ENCODE data around the gene SSX2IP. TPM values are rescaled to one million over a fixed set of nuclear protein-coding genes. Genes with fewer than 3 reads are reported as not detected.
A peak's percentile ranks its signal among the peaks of the same experiment; 100 is the strongest.

SSX2IP gene, protein sequence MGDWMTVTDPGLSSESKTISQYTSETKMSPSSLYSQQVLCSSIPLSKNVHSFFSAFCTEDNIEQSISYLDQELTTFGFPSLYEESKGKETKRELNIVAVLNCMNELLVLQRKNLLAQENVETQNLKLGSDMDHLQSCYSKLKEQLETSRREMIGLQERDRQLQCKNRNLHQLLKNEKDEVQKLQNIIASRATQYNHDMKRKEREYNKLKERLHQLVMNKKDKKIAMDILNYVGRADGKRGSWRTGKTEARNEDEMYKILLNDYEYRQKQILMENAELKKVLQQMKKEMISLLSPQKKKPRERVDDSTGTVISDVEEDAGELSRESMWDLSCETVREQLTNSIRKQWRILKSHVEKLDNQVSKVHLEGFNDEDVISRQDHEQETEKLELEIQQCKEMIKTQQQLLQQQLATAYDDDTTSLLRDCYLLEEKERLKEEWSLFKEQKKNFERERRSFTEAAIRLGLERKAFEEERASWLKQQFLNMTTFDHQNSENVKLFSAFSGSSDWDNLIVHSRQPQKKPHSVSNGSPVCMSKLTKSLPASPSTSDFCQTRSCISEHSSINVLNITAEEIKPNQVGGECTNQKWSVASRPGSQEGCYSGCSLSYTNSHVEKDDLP
- total RNA-seq (10 to 100 TPM; 24.7 to 57.6 (median 30.0) TPM), polyA plus RNA-seq (1 to 10 TPM; 2.4 to 6.7 (median 5.5) TPM)

DNA sequence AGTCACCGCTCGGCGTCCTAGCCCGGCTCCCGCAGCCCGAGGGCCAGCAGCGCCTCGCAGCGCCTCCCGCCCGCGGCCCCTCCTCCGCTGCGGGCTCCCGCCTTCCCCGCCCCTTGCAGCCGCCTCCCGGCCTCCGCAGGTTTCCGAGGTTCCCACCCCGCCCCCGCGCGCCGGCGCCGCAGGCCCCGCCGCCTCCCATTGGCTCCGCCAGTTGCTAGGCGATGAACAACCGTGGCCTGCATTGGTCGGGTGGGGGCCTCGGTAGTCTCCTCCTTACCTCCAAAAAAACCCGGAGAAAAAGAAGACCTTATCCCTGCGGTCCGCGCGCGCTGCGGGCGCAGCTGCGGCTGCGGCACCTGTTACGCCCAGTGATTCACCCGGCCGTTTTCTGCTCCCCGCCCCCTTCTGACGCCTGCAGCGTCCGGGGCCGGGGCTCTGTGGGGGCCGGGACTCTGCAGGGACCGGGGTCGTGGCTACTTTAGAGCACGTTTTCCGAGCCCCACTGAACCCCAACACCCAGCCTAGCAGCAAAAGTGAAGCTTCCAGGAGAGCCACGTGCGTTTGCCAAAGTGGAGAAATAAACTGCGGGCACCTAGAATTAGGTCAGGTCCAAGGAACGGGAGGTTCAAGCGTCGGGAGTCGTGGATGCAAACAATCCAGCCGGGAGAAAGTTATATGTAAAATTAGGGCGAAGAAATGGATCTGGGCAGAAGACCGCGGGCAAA lies at the start of gene SSX2IP:
Gene SSX2IP, minus strand, starts transcription at position 65 of the 725 bp plus-strand sequence. CDS start 19,242 bp downstream, outside the sequence.
- Histone ChIP-seq H3K27ac (peak within 1 kb of the TSS; percentile 90 to 96 (median 94)), H3K36me3 (no peaks in the 10 kb centered on the region), H3K9me3 (no peaks in the 10 kb centered on the region), H3K4me1 (peaks cover 0 to 45% (median 18%) of the 10 kb centered on the region in 4 donors), H3K27me3 (no peaks in the 10 kb centered on the region), H3K4me3 (peak within 1 kb of the TSS; percentile 79 to 92 (median 88))
- intact Hi-C loops (cut with DNase I) = loop anchor here (1.0 to 2.0 kb wide), 2 partner anchors 8 to 184 kb away; partner anchors contain the start of genes GNG5 and SPATA1
- peak; percentile 99 for DNase-seq
- peak; percentile 43 to 59 for TF ChIP-seq POLR2A (IDR thresholded peaks at IDR 0.05)
- TF ChIP-seq, protein P1, sequence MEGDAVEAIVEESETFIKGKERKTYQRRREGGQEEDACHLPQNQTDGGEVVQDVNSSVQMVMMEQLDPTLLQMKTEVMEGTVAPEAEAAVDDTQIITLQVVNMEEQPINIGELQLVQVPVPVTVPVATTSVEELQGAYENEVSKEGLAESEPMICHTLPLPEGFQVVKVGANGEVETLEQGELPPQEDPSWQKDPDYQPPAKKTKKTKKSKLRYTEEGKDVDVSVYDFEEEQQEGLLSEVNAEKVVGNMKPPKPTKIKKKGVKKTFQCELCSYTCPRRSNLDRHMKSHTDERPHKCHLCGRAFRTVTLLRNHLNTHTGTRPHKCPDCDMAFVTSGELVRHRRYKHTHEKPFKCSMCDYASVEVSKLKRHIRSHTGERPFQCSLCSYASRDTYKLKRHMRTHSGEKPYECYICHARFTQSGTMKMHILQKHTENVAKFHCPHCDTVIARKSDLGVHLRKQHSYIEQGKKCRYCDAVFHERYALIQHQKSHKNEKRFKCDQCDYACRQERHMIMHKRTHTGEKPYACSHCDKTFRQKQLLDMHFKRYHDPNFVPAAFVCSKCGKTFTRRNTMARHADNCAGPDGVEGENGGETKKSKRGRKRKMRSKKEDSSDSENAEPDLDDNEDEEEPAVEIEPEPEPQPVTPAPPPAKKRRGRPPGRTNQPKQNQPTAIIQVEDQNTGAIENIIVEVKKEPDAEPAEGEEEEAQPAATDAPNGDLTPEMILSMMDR (IDR thresholded peaks at IDR 0.05) = no peak
- TF ChIP-seq EP300 (IDR thresholded peaks at IDR 0.05) = peak in 2 of 4 donors; percentile 14 to 23
- peak; percentile 66 to 89 (median 72) for TF ChIP-seq POLR2AphosphoS5 (IDR thresholded peaks at IDR 0.05)
- 0 to 1% methylated on average over 68 of the region's 68 CpGs for WGBS, 2 donors

DNA sequence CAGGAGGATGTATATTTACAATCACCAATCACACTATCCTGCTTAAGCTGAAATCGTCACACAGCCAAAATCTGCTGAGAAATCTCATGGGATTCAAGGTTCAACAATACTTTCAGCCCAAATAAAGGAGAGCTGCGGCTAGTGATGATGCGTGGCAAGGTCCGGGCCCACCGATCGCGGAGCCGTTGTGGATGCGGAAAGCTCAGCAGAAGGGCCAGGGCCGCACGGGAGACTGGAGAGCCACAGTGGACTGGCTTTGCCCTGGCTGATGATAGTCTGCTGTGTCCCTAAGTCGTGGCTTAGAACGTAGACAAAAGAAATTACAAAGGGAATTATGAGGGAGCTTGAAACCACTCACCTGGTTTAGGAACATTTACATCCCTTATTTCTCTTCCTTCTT lies 48.0 kb upstream of the SSX2IP start:
- intact Hi-C loops (cut with DNase I) = no loop called here
- H3K27me3 ChIP-seq = no peaks in the 10 kb centered on the region
- H3K27ac ChIP-seq = no peak overlapping the region
- TF ChIP-seq, protein P1 (IDR thresholded peaks at IDR 0.05) = no peak
- TF ChIP-seq POLR2A (IDR thresholded peaks at IDR 0.05) = no peak
- TF ChIP-seq EP300 (IDR thresholded peaks at IDR 0.05) = no peak
- TF ChIP-seq POLR2AphosphoS5 (IDR thresholded peaks at IDR 0.05) = no peak
- WGBS, 2 donors = 95 to 96% methylated on average over 13 of the region's 13 CpGs
- no peak for DNase-seq
- H3K4me1 ChIP-seq = no peaks in the 10 kb centered on the region
- no peaks in the 10 kb centered on the region for H3K9me3 ChIP-seq
- H3K4me3 ChIP-seq = no peak overlapping the region
- no peaks in the 10 kb centered on the region for H3K36me3 ChIP-seq

DNA sequence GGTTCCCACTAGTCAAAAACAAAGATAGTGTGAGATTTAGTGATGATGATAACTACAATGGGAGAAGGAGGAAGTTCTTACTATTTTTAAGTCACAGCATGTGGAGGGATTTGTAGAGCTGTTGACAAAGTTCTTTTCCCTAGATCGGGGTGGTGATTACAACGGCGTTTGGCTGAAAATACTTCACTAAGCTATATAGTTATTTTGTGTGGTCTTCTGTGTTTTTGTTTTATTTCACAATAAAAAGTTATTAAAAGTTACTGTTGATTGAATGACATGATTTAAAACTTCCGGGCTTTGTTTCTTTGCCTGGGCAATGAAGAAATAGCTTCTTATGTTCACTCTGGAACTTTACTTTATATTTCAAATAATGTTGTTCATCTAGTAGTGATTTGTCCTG lies 47.3 kb upstream of the SSX2IP start:
- TF ChIP-seq, protein P1 (IDR thresholded peaks at IDR 0.05) = no peak
- no peak for TF ChIP-seq EP300 (IDR thresholded peaks at IDR 0.05)
- no peak for TF ChIP-seq POLR2AphosphoS5 (IDR thresholded peaks at IDR 0.05)
- TF ChIP-seq POLR2A (IDR thresholded peaks at IDR 0.05) = no peak
- Histone ChIP-seq H3K27ac (no peak overlapping the region), H3K36me3 (no peaks in the 10 kb centered on the region), H3K27me3 (no peaks in the 10 kb centered on the region), H3K4me1 (no peaks in the 10 kb centered on the region), H3K9me3 (no peaks in the 10 kb centered on the region), H3K4me3 (no peak overlapping the region)
- intact Hi-C loops (cut with DNase I) = no loop called here
- WGBS, 2 donors = 79 to 83% methylated on average over 4 of the region's 4 CpGs
- DNase-seq = no peak

DNA sequence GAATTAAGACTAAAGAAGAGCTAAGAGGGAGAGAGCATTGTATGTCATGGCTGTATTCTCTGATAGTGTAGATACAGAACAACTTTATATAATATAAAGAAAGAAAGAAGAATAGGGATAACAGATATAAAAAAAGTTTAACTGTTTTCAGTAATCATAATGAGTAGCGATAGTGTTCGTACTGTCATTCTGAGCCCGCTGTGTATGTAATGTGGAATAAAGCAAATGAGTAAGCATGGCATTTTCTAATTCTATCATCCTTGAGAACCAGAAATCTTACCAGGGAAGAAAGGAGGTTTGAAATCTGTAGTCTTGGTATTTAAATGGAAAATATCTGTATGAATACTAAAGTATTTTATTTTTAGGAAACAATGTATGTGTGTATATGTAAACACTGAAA lies 46.7 kb upstream of the SSX2IP start:
- 95 to 96% methylated on average over 3 of the region's 3 CpGs for WGBS, 2 donors
- intact Hi-C loops (cut with DNase I) = no loop called here
- no peaks in the 10 kb centered on the region for H3K9me3 ChIP-seq
- no peaks in the 10 kb centered on the region for H3K4me1 ChIP-seq
- H3K27me3 ChIP-seq = no peaks in the 10 kb centered on the region
- TF ChIP-seq POLR2AphosphoS5 (IDR thresholded peaks at IDR 0.05) = no peak
- TF ChIP-seq EP300 (IDR thresholded peaks at IDR 0.05) = no peak
- no peaks in the 10 kb centered on the region for H3K36me3 ChIP-seq
- no peak overlapping the region for H3K27ac ChIP-seq
- no peak for DNase-seq
- H3K4me3 ChIP-seq = no peak overlapping the region

DNA sequence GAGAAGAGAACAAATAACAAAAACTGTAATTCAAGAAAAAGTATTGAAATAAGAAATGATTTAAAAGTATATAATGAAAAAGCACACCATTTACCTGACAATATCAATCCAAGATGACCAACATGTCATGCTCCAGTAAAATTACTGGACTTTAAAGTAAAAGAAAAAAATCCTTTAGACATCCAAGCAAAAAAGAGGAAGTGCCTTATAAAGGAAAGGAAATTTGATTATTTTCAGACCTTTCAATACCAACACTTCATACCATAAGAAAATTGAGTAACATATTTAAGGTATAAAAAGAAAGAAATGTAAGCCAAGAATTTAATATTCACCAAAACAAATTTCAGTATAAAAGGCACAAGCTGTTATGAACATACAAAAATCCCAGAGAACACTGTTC lies 46.2 kb upstream of the SSX2IP start:
- no peak for DNase-seq
- H3K4me3 ChIP-seq = no peak overlapping the region
- intact Hi-C loops (cut with DNase I) = no loop called here
- H3K27ac ChIP-seq = no peak overlapping the region
- TF ChIP-seq EP300 (IDR thresholded peaks at IDR 0.05) (no peak), POLR2AphosphoS5 (IDR thresholded peaks at IDR 0.05) (no peak), POLR2A (IDR thresholded peaks at IDR 0.05) (no peak)
- TF ChIP-seq, protein P1 (IDR thresholded peaks at IDR 0.05) = no peak
- no peaks in the 10 kb centered on the region for H3K27me3 ChIP-seq
- no peaks in the 10 kb centered on the region for H3K36me3 ChIP-seq
- peaks cover 0 to 2% (median 0%) of the 10 kb centered on the region in 4 donors for H3K9me3 ChIP-seq
- no peaks in the 10 kb centered on the region for H3K4me1 ChIP-seq
